GM12875 (cell line): ENCODE measurements around the gene RNF144A.

Experiments
- H3K4me3 ChIP-seq: one replicate; pipeline ENCODE4 v1.5.1; 2011; ENCODE audit warnings: low read depth, low read length, control low read depth
- TF ChIP-seq, protein P1 (sequence below): IDR thresholded peaks from 2 replicates; pipeline ENCODE4 v1.5.1; 2011; ENCODE audit warnings: low read depth, mild to moderate bottlenecking, control low read depth, inconsistent platforms, low read length, moderate library complexity, borderline replicate concordance; ENCODE audit not compliant: insufficient read depth

The RNF144A gene

DNA sequence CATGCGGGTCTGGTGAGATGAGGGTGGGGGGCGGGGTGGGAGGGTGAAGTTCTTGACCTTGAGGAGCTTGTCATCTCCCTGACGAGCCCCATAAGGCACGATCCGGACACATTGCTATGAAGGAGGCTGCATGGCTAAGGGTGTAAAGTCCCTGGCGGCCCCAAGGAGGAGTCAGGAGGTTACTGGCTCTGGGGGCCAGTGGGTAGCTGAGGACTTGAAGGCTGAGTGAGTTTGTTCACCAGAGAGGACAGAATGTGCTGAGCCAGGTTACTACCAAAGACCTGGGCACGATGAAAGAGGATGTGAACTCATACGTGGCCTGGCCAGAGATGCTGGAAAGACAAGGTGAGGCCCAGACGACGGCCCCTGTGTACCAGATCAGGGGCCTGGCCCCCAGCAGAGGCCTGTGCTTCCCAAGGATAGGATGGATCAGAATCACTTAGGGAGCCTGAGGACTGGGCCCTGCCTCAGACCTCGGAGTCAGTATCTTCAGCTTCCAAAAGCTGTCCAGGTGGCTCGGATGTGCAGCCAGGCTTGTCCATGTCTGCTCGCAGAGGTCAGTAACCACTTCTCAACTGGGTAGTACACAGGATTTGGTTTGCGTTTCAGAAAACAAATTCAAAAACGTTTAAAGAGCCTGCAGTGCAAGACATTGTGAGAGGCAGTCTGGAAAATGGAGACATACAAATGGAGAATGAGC is 110.9 kb downstream of the RNF144A start:
- TF ChIP-seq, protein P1, sequence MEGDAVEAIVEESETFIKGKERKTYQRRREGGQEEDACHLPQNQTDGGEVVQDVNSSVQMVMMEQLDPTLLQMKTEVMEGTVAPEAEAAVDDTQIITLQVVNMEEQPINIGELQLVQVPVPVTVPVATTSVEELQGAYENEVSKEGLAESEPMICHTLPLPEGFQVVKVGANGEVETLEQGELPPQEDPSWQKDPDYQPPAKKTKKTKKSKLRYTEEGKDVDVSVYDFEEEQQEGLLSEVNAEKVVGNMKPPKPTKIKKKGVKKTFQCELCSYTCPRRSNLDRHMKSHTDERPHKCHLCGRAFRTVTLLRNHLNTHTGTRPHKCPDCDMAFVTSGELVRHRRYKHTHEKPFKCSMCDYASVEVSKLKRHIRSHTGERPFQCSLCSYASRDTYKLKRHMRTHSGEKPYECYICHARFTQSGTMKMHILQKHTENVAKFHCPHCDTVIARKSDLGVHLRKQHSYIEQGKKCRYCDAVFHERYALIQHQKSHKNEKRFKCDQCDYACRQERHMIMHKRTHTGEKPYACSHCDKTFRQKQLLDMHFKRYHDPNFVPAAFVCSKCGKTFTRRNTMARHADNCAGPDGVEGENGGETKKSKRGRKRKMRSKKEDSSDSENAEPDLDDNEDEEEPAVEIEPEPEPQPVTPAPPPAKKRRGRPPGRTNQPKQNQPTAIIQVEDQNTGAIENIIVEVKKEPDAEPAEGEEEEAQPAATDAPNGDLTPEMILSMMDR, result no peak
- no peak overlapping the region for H3K4me3 ChIP-seq

DNA sequence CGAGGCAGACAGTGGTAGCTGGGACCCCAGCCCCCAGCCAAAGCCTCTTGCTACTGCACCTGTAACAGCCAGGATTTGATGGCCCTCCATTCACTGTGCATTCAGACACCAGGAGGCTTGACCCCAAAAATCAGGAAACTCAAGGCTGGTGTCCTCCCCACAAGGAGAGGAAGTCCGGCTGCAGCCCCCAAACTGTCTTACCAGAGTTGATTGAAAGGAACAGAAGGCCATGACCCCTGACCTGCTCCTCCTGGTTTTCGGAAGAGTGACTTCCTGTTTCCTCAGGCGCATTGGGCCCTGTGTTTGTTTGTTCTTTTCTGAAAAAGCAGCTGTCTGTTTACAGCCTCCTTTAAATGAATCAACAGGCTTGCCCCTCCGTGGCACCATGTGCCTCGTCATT is 111.6 kb downstream of the RNF144A start:
- TF ChIP-seq, protein P1, result no peak
- no peak overlapping the region for H3K4me3 ChIP-seq

DNA sequence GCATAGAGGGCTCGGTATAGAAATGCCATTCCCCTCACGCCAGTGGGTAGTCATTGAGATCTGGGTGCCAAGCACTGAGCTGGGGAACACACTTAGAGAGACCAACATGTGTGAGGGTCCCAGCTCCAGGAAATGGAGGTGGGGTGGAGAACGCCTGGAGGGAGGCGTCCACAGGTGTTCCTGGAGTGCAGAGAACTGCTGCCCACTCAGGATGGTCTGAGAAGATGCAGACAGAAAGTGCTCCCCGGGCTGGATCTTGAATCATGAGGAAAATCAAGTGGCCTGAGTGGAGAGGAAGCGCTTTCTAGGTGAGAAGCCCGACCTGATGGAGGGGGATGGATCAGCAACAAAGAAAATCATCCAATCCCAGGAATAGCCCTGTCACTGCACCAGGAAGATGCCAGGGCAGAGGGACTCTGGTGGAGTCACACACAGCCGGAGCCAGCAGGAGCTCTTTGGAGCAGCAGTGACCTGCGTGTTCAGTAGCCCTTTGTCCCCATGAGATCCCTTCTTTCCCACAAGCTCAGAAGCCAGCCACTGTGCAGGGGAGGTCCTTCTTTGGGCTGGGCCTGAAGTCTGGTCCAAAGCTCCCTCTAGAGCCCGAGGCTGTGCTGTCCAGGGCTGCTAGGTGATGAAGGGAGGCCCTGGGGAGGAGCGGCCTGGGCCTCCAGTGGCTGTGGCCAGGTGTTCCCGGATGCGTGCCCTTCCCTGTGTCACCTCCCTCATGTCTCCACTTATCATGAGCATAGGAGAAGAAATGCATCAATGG is 112.3 kb downstream of the RNF144A start:
- no peak overlapping the region for H3K4me3 ChIP-seq
- TF ChIP-seq, protein P1, result no peak

DNA sequence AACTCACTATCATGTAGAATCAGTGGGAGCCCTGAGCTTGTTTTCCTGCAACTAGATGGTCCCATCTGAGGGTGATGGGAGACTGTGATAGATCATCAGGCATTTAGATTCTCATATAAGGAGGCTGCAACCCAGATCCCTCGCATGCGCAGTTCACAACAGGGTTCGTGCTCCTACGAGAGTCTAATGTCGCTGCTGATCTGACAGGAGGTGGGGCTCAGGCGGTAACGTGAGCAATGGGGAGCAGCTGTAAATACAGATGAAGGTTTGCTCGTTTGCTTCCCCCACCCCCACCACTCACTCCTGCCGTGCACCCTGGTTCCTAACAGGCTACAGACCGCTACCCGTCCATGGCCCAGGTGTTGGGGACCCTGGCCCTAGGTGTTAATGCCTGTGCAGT is 113.6 kb downstream of the RNF144A start:
- TF ChIP-seq, protein P1, result no peak
- no peak overlapping the region for H3K4me3 ChIP-seq

DNA sequence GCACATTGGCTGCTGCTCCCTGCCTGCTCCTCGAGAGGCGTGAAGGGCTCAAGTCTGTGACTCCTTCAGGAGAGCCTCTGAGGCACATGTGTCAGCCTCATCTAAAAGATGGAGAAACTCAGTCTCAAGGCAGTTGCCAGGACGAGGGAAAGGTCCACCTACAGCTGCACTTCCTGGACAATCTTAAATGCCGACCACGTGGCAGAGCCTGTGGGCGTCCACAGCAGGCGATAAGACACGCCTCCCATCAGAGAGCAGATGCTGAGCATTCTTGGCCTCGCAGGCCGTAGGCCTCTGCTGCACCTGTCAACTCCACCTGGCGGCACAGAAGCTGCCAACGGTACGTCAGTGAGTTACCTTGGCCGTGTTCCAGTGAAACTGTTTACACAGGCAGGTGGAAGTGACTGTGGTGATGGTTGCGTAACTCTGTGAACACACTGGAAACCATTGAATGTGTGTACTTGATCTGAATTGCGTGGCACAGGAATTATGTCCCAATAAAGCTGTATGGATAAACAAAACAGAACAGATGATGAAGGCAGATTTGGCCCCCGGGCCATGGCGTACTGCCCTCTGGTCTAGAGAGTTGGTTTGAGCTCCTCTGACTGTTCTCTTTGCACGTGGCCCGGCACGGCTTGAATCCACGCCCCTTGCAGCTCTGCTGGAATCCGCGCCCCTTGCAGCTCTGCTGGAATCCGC is 114.5 kb downstream of the RNF144A start:
- TF ChIP-seq, protein P1, result no peak

DNA sequence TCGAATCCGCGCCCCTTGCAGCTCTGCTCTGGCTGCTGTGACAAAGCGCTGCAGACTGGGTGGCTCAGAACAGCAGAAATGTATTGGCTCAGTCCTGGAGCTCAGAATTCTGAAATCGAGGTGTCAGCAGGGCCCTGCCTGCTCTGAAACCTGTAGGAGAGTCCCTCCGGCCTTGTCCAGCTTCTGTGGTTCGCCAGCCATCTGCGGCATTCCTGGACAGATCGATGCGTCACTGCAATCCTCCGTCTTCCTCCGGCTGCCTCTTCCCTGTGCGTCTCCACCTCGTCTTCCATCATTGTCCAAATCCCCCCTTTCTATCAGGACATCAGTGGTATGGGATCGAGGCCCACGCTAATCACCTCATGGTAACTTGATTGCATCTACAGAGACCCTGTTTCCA is 115.2 kb downstream of the RNF144A start:
- H3K4me3 ChIP-seq, result no peak overlapping the region
- TF ChIP-seq, protein P1, result no peak

More for the DNA sequence above, 114.5 kb downstream of the RNF144A start:
- no peak overlapping the region for H3K4me3 ChIP-seq
